NCI-H2196 (cell line): ENCODE data around the gene PXK.
A peak's percentile ranks its signal among the peaks of the same experiment; 100 is the strongest.
"Not testable (repeated sequence)": the region's sequence is repeated elsewhere in the genome, so short reads cannot be mapped to it uniquely, and the experiment has no call there.

Source experiments
- DNase-seq: peaks from one replicate; lab custom pipeline; 2025; ENCODE audit not compliant: unreplicated experiment; lab: John Stamatoyannopoulos, UW

The PXK gene

DNA sequence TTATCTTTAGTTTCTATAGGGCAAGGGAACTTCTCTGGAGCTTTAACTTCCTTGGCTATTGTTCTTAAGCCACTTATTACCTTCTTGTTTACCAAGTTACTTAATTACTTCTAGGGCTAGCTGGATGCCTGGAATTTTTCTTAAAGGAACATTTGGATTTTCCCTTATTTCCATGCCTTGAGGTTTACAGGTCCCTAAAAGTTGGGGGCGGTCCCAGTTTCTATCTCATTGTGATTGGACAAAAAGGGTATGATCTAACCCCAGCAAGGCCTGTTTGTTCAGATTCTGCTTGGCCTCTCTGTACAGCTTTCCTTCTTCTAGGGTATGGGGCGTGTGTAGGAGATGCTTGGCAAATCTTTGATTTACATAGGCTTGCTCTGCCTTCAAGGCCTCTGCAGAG lies 83.5 kb downstream of the PXK start:
- DNase-seq: no peak

- DNase-seq: no peak
Observed at GRCh38 chr3:58417075-58417474, 84.4 kb downstream of the PXK start.

DNA sequence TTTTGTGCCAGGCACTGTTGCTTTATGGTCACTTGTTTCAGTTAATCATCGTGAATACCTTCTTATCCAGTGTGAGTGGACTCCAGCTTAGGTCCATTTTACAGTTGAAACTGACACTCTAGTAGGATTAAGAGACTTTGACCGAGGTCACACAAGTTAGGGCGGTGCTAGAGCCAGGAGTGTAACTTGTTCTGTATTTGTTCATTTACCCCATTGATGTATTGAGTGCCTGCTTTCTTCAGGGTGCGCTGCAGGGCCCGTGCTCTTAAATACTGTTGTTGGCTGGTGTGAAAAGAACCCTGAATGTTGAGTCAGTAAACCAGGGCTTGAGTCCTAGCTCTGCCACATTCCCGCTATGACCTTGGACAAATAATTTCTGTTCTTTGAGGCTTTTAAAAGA lies 85.5 kb downstream of the PXK start:
- no peak for DNase-seq

GRCh38 chr3:58419780-58420507 lies 87.3 kb downstream of the PXK start:
- no peak for DNase-seq

DNA sequence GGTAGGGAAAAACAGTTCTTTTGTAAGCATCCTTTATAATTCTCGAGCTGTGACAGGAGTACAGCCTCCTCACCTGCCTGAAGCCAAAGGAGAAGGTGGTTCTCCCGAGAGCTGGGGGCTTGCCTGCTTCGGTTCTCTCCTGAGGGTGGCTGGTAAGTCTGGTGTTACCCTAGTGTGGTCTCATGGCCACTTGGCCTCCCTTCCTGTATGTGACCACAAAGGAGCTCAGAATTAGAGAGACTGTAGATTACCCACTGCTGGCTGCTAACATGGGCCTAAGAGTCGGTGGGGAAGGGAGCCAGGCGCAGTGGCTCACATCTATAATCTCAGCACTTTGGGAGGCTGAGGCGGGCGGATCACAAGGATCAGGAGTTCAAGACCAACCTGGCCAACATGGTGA lies 88.3 kb downstream of the PXK start:
- DNase-seq: no peak

- no peak for DNase-seq
Observed at GRCh38 chr3:58422756-58423325, 90.1 kb downstream of the PXK start.

- no peak for DNase-seq
Observed at GRCh38 chr3:58424613-58425012, 91.9 kb downstream of the PXK start.

DNA sequence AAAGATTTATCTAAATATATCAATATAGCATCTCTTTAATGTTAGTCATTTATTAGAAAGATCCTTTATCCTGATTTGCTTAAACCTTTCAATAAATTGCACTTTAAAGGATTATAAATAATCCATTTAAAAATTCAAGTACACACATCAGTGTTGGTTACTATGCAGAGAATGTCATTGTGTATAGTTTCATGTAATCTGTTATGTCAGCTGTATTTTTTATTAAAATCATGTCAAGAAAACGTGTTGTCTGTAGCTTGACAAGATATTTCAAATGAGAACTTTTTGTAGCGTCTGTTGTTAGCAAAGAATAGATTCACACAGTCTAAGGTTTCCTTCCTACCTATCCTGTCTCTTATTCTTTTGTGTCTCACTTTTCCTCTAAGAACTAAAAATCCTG lies 93.1 kb downstream of the PXK start:
- DNase-seq: no peak

DNA sequence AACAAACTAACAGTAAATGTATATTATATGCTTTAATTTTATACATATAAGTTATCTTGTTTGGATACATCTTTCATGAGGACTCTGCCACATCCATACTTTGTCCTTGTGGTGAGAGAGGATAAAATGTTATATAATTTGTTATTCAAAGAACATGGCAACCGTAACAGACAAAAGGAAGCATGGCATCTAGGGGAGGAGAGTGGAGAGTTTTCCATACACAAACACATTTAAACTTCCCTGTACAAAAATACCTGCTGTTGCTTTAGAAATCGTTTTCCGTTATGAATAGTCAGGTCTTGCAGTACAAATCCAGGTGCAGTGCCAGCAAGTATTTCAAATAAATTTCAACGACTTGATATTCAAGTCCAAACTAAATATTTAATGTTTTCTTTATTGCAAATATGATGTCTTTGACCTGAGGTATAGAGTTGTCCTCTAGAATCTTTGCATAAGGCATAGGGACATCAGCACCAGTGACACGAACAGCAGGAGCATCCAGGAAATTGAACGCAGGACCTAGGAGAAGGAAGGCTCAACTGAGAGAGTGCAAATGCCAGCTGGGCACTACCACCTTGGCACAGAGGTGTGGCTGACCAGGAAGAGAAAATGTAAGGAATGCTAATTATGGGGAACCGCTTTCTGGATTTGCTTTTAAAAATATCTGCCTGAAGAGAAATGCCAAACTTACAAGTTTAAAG lies 95.1 kb downstream of the PXK start:
- no peak for DNase-seq

- DNase-seq: no peak
Observed at GRCh38 chr3:58429657-58430056, 97.0 kb downstream of the PXK start.

- DNase-seq: no peak
Observed at GRCh38 chr3:58432905-58433304, 100.2 kb downstream of the PXK start.

DNA sequence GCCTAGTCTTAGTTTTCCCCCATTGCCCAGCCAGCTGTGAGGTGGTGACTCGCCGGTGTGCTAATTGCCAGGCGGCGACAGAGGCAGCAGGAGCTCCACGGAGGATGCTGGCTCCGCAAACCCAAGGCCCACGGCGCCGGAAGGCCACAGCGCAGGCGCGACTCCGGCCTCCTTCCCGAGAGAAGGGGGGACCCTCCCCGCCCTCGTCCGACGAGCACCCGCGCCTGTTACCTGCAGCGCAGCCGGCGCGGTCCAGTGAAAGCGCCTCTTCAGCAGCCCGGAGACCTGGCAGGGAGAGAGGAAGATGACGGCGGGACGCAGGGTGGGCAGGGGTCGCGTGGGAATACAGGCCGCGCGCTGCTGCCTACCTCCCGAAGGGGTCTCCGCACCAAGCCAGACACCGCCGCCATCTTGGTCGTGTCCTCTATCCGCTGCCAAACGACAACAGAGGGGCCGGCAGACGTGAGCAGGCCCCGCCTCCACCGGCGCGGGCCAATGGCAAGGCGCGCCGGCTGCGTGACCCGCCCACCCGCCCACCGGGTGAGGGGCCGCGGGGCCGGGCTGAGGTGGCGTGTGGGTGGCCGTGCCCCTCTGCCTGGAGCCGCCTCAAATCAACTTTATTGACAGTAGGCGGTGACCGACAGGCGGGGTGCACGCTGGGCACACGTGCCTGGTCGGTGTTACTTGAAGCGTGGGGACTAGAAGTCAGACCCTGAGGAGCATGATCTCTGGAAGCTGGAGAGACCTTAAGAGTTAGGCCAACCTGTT lies 100.9 kb downstream of the PXK start, which contains the start of gene PDHB:
TSS of gene PDHB (minus strand) at position 433 of the 768 bp plus-strand sequence. CDS start at position 410, 23 bp downstream.
- DNase-seq: peak; percentile 71

DNA sequence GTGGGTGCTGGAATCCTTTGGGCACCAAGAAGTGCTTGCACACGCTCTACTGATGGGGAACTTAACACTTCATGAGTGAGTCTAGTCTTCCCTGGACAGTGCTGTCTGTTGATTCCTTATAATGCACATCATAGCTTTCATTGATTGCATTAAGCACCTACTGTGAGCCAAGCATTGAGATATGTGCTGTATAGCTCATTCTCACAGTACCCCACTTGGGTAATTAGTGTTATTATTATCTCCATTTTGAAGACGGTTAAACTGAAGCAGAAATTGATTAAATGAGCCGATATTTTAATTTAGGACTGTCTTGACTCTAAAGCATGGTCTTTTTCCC lies 101.4 kb downstream of the PXK start:
- DNase-seq: no peak

DNA sequence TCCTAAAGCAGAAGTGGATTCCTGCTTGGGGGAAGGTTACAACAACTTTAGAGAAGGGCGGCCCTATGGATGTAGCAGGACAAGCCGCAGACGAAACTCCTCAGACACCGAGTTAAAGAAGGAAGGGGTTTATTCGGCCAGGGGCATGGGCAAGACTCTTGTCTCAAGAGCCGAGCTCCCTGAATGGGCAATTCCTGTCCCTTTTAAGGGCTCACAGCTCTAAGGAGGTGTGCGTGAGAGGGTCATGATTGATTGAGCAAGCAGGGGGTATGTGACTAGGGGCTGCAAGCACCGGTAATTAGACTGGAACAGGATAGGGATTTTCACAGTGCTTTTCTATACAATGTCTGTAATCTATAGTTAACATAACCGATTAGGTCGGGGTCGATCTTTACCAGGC lies 101.8 kb downstream of the PXK start:
- DNase-seq: no peak

DNA sequence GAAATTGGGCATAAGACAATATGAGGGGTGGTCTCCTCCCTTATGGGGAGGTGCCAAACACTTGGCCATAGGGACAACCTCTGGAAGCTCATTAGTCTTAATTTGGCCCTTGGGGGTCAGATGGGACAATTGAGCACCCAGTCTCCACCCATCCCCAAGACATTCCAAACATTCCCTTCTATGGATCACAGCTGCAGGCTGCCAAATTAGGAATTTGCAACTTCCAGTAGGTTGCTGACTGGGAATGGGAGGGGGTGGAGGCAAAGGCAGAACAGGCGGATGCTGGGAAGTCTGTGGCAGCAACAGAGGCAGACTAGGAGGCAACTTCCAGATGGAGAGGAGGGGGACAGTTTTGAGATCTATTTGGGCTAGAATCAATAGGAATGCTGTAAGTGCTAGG lies 102.3 kb downstream of the PXK start:
- no peak for DNase-seq

DNA sequence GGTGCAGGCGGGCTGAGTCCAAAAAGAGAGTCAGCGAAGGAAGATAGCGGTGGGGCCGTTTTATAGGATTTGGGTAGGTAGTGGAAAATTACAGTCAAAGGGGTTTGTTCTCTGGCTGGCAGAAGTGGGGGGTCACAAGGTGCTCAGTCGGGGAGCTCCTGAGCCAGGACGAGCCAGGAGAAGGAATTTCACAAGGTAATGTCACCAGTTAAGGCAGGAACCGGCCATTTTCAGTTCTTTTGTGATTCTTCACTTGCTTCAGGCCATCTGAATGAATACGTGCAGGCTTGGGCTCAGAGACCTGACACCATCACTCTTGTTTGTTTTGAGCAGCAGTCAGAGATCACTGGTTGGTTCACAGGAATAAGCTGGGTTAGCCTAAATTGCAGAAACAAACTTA lies 104.6 kb downstream of the PXK start:
- not testable (repeated sequence) for DNase-seq

DNA sequence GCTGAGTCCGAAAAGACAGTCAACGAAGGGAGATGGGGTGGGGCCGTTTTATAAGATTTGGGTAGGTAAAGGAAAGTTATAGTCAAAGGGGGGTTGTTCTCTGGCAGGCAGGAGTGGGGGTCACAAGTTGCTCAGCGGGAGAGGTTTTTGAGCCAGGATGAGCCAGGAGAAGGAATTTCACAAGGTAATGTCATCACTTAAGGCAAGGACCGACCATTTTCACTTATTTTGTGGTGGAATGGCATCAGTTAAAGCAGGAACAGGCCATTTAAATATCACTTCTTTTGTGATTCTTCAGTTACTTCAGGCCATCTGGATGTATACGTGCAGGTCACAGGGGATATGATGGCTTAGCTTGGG lies 108.3 kb downstream of the PXK start:
- not testable (repeated sequence) for DNase-seq

- DNase-seq: no peak
Observed at GRCh38 chr3:58441514-58442450, 109.1 kb downstream of the PXK start.

DNA sequence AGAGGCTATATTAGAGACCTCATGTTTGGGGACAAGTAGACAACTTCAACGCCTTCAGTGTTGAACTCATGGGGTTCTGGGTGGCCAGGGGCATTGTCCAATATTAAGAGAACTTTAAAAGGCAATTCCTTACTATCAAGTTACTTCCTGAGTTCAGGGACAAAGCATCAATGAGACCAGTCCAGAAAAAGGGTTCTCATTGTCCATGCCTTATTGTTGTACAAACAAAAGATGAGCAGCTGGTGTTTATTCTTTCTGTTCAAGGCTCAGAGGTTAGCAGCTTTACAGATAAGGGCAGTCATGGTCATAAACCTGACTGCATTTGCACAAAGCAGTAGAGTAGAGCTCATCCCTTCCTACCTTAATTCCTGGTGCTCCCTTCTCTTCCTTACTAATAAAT lies 119.5 kb downstream of the PXK start:
- DNase-seq: no peak

- DNase-seq: no peak
Observed at GRCh38 chr3:58459160-58459559, 126.5 kb downstream of the PXK start.

- no peak for DNase-seq
Observed at GRCh38 chr3:58462829-58463180, 130.1 kb downstream of the PXK start.
